GM19395 (cell line): Measurements from ENCODE around the gene HK2.
A peak's percentile ranks its signal among the peaks of the same experiment; 100 is the strongest.
"Not testable (repeated sequence)": the region's sequence is repeated elsewhere in the genome, so short reads cannot be mapped to it uniquely, and the experiment has no call there.

Experiments used
- ATAC-seq: cut with Tn5 transposase; IDR thresholded peaks from one replicate; pipeline ENCODE4 v1.9.1; 2021; ENCODE audit warnings: mild to moderate bottlenecking, moderate library complexity; ENCODE audit not compliant: unreplicated experiment

Gene HK2

DNA sequence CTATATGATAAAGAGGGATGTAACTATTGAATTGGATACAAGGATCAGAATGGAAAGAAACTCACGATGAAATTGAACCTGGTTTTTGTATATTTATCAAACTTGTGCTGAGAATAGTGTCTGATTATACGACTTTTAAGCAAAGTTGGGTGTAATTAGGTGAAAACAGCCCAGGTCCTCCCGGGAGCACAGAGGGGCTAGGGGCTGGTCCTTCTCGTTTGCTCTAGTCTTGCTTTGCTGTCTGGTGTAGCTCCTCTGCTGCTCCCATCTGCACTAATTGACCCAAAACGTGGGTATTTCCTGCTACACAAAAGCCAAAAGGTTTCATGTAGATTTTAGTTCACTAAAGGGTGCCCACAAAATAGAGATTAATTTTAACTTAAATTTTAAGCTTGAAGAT, 58.7 kb downstream of the HK2 start:
- no peak for ATAC-seq

DNA sequence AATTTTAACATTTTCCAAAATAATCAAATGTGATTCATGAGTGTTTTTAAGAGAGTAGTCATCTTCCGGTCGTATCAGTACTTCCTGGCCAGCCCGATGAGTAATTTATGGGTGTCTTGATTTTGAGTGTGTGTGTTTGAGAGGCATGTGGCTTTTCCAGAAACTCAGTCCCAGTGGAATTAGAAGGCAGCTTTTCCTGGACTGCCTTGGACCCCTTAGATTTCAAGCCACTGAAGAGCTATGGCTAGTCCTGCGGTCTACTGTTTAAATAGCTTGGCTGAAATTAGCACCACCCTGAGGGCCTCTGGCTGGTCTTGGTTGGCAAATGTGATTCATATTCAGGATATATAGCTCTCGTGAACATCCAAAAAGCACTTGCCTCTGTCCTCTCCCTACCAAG, 59.4 kb downstream of the HK2 start:
- ATAC-seq = no peak

DNA sequence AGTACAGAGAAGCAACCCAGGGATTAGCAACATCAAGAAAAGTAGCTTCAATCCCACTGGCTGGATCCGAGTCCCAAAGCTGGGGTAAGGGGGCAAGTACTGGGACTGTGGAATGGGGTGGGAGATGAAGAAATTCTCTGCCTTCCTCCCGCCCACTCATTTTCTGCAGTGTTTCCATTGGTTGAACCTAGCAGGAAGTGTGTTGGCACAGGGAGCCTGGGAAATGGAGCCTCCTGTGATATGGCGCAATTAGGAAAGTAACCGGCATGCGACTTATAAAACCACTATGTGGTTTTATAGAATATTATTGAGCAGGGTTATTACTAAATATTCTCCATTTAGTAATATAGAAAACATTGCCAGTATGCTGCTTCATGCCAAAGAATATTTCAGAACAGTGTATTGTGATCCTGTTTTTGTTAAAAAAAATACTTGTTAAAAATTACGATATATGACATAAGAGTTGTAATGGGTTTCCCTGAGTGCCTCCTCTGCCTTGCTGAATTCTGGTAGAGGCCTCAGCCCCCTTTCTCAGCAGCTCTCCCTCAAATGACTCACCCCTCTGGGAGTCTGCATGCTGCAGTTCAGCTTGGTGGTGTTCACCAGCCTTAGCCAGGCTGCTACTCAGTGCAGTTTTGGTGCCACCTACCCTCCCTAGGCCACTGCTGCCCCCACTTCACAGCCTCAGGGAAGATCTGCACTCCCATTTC, 60.5 kb downstream of the HK2 start:
- ATAC-seq = no peak

DNA sequence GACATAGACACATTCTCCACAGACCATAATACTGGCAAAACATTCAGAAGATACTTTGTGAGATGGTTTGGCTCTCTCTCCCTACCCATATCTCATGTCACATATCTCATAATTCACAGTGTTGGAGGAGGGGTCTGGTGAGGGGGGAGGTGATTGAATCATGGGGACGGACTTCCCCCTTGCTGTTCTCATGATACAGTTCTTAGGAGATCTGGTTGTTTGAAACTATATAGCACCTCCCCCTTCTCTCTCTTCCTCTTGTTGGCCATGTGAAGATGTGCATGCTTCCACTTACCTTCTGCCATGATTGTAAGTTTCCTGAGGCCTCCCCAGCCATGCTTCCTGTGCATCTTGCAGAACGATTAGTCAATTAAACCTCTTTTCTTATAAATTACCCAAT, 61.1 kb downstream of the HK2 start:
- ATAC-seq = no peak

GRCh38 chr2:74896232-74896631, 62.3 kb downstream of the HK2 start:
- no peak for ATAC-seq

DNA sequence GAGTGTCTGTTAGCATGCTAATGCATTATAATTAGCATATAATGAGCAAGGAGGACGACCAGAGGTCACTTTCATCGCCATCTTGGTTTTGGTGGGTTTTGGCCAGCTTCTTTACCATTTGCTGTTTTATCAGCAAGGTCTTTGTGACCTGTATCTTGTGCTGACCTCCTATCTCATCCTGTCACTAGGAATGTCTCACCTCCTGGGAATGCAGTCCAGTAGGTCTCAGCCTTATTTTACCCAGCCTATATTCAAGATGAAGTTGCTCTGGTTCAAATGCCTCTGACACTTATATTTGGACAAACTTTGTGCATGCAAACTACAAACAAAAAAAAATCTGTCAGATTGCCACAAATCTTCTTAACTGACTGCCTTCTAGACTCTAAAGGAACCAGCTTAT, 66.3 kb downstream of the HK2 start:
- ATAC-seq = not testable (repeated sequence)

DNA sequence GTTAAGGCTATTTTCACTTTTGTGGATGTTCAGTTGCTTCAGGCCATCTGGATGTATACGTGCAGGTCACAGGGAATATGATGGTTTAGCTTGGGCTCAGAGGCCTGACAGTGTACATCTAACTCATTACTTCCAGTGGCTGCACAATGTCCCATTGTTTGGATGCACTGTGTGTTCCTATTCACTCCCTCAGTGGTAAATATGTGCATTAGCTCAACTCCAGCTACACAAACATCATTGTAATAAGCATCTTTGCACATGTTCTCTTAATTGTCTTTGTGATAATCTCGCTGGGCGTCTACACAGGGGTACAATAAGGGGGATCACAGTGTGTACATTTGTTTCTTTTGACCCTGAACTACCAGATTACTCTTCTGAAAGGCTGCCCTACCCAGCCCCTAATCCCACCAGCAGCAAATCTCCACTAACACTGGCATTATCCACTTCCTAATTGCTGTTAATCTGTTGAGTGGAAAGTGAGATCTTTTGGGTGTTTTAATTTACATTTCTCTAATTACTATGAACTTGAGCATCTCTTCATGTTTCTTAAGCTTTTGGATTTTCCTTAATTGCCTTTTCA, 68.4 kb downstream of the HK2 start:
- ATAC-seq = no peak

DNA sequence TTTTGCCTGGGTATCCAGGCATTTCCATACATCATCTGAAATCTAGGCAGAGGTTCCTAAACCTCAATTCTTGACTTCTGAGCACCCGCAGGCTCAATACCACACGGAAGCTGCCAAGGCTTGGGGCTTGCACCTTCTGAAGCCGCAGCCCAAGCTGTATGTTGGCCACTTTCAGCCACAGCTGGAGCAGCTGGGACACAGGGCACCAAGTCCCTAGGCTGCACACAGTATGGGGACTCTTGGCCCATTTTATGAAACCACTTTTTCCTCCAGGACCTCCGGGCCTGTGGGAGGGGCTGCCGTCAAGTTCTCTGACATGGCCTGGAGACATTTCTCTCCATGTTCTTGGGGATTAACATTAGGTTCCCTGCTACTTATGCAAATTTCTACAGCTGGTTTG, 72.5 kb downstream of the HK2 start:
- ATAC-seq = no peak

DNA sequence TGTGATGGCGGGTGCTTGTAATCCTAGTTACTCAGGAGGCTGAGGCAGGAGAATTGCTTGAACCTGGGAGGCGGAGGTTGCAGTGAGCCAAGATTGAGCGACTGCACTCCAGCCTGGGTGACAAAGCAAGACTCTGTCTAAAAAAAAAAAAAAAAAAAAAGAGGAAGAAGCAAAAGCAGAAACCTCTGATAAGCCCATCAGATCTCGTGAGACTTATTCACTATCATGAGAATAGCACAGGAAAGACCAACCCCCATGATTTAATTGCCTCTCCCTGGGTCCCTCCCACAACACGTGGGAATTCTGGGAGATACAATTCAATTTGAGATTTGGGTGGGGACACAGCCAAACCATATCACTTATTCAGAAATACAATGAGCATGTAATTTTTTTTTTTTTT, 73.6 kb downstream of the HK2 start:
- ATAC-seq = not testable (repeated sequence)

DNA sequence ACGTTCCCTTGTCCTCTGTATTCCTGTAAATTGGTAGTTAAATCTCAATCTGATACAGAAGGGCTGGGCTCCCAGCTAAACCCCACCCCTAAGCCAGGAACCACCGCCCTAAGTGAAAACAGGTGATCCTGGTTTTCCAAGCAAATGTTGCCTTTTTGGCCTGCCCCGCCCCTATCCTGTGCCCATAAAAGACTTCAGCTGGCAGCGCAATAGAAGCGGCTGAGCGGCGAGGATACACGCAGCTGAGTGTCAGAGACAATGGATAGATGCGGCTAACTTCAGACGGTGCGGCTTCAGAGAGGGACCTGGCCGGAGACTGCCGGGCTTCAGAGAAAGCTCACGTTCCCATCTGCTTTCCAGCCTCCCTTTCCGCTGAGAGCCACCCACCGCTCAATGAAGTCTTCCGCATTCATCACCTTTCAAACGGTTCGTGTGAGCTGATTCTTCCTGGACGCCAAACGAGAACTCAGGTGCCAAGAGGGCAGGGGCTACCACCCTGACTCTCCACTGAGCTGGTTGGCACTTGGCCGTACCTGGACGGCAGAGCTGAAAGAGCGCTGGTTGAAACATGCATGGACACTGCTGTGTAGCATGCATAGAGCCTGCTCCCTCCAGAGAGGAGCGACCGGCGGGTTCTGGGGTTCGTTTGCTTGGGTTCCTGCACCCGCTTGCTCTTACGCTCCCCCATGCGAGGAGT, 75.0 kb downstream of the HK2 start:
- ATAC-seq = no peak

GRCh38 chr2:74910245-74910644, 76.3 kb downstream of the HK2 start:
- no peak for ATAC-seq

GRCh38 chr2:74911061-74911460, 77.1 kb downstream of the HK2 start:
- no peak for ATAC-seq

DNA sequence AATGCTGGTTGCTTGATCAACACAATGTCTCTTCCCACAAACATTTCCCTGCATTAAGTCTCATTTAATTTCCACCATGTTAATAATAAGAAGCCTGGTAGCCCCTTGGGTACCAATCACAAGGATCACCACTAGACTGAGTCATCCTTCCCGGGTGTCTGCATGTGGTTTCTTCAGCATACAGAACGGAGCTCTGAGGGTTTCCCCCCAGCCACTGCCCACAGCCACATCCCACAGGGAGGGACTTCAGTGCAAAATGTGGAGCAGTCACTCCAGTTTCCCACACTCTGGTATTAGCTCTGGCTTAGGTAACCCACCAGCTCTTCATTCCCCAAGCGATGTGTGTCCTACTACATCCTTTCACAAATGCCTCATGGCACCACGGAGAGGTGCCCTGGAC, 81.8 kb downstream of the HK2 start:
- no peak for ATAC-seq

GRCh38 chr2:74916394-74916793, 82.5 kb downstream of the HK2 start:
- ATAC-seq = no peak

DNA sequence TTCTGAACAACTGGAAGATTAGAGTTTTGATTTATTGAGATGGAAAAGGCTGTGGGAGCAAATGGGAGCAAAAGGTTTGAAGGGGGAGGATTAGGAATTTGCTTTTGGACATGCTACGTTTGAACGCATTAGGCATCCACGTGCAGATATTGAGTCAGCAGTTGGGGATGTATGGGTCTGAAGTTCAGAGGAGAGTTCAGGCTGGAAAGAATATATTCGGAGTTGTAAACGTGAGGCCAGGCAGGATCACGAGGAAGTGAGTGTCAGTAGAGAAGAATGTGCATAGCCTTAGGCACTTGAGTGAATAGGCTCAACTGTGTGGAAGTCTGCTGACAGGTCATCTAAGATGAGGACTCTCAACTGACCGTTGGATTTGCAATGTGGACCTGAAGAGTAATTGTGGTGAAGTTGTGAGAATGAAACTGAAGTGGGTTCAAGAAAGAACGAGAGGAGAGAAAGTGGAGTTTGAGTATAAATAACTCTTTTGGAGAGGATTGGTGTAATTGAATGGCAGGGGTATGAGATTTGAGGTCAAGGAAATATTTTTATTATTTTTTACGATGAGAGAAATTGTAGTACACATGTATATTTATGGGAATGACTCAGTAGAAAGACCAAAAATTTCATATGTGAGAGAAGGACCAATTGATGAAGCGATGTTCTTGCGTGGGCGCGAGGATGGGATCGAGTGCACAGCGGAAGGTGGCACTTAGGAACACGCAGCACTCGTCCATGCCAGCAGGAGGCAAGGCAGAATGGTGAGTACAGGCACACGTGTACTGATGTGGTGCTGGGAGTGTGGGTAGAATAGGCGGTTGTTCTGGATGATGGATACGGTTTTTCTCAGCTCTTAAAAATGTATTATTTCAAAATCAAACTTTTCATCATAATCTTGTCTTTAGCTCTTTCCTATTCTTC, 84.0 kb downstream of the HK2 start:
- ATAC-seq = no peak

- peak; percentile 66 for ATAC-seq
These were observed 85.9 kb downstream of the HK2 start for GRCh38 chr2:74919827-74920226.

- no peak for ATAC-seq
These were observed 87.4 kb downstream of the HK2 start for GRCh38 chr2:74921236-74921736.

GRCh38 chr2:74922592-74923227, 88.8 kb downstream of the HK2 start:
- ATAC-seq = no peak

- ATAC-seq = no peak
These were observed 90.7 kb downstream of the HK2 start for GRCh38 chr2:74924463-74925265.

GRCh38 chr2:74925361-74925786, 91.4 kb downstream of the HK2 start:
- no peak for ATAC-seq
